Measurements from ENCODE around the gene ETV6. TPM values are rescaled to one million over a fixed set of nuclear protein-coding genes. Genes with fewer than 3 reads are reported as not detected.
A peak's percentile ranks its signal among the peaks of the same experiment; 100 is the strongest.

The ETV6 gene
- total RNA-seq, 8 experiments from 2014 or later = 2.9 to 18.6 (median 4.9) TPM

- in situ Hi-C loops (cut with MboI; ENCODE audit: low pct_unique_long_range_greater_than_20kb in 2 of 9, low sequenced_read_pairs in 9 of 9, unreplicated experiment in 9 of 9) = no loop called here
- H3K4me3 ChIP-seq = no peak overlapping the region
- 12 to 73% (median 58%) methylated on average over 3 to 9 of the region's 19 CpGs; no CpG with 5 or more reads in 1 of the 10 experiments for WGBS, 10 experiments
- H3K4me1 ChIP-seq (replicated peaks in 1 of 2) = peaks cover 20 to 26% of the 10 kb centered on the region in 2 donors
- H3K27ac ChIP-seq = peak overlapping the region; percentile 20 to 60
- ATAC-seq (replicated peaks in 6 of 8) = peak in 5 of 8 experiments; percentile 46 to 79 (median 75)
These were observed 116.6 kb downstream of the ETV6 start for GRCh38 chr12:11765817-11766794.

GRCh38 chr12:11767029-11767724 lies 117.7 kb downstream of the ETV6 start:
- WGBS, 10 experiments = 40 to 100% (median 94%) methylated on average over 2 to 4 of the region's 4 CpGs; no CpG with 5 or more reads in 1 of the 10 experiments
- no peak overlapping the region for H3K4me3 ChIP-seq
- H3K4me1 ChIP-seq (replicated peaks in 1 of 2) = peaks cover 21 to 26% of the 10 kb centered on the region in 2 donors
- no peak overlapping the region for H3K27ac ChIP-seq
- in situ Hi-C loops (cut with MboI; ENCODE audit: low pct_unique_long_range_greater_than_20kb in 2 of 9, low sequenced_read_pairs in 9 of 9, unreplicated experiment in 9 of 9) = no loop called here
- ATAC-seq (replicated peaks in 6 of 8) = no peak

GRCh38 chr12:11767798-11768197 lies 118.3 kb downstream of the ETV6 start:
- Histone ChIP-seq H3K4me3 (no peak overlapping the region), H3K27ac (no peak overlapping the region), H3K4me1 (replicated peaks in 1 of 2) (peaks cover 21 to 26% of the 10 kb centered on the region in 2 donors)
- in situ Hi-C loops (cut with MboI; ENCODE audit: low pct_unique_long_range_greater_than_20kb in 2 of 9, low sequenced_read_pairs in 9 of 9, unreplicated experiment in 9 of 9) = no loop called here
- ATAC-seq (replicated peaks in 6 of 8) = no peak
- WGBS, 10 experiments = 25 to 100% (median 95%) methylated on average over 1 to 3 of the region's 3 CpGs

GRCh38 chr12:11768233-11768965 lies 118.9 kb downstream of the ETV6 start:
- WGBS, 10 experiments = 85 to 100% (median 93%) methylated on average over 1 to 5 of the region's 5 CpGs
- Histone ChIP-seq H3K4me3 (no peak overlapping the region), H3K27ac (no peak overlapping the region), H3K4me1 (replicated peaks in 1 of 2) (peaks cover 21 to 26% of the 10 kb centered on the region in 2 donors)
- in situ Hi-C loops (cut with MboI; ENCODE audit: low pct_unique_long_range_greater_than_20kb in 2 of 9, low sequenced_read_pairs in 9 of 9, unreplicated experiment in 9 of 9) = no loop called here
- ATAC-seq (replicated peaks in 6 of 8) = no peak

GRCh38 chr12:11769723-11770514 lies 120.4 kb downstream of the ETV6 start:
- in situ Hi-C loops (cut with MboI; ENCODE audit: low pct_unique_long_range_greater_than_20kb in 2 of 9, low sequenced_read_pairs in 9 of 9, unreplicated experiment in 9 of 9) = no loop called here

GRCh38 chr12:11771356-11771755 lies 121.9 kb downstream of the ETV6 start:
- peak in 1 of 8 experiments; percentile 69 for ATAC-seq (replicated peaks in 6 of 8)
- H3K4me1 ChIP-seq (replicated peaks in 1 of 2) = peaks cover 20 to 24% of the 10 kb centered on the region in 2 donors
- in situ Hi-C loops (cut with MboI; ENCODE audit: low pct_unique_long_range_greater_than_20kb in 2 of 9, low sequenced_read_pairs in 9 of 9, unreplicated experiment in 9 of 9) = no loop called here
- WGBS, 10 experiments = 58 to 100% (median 94%) methylated on average over 1 to 3 of the region's 3 CpGs; no CpG with 5 or more reads in 6 of the 10 experiments
- no peak overlapping the region for H3K4me3 ChIP-seq
- H3K27ac ChIP-seq = no peak overlapping the region

More at GRCh38 chr12:11769723-11770514, 120.4 kb downstream of the ETV6 start:
- ATAC-seq (replicated peaks in 6 of 8) = no peak
- Histone ChIP-seq H3K4me1 (replicated peaks in 1 of 2) (peaks cover 21 to 26% of the 10 kb centered on the region in 2 donors), H3K4me3 (no peak overlapping the region), H3K27ac (no peak overlapping the region)
- WGBS, 10 experiments = 86 to 100% (median 95%) methylated on average over 1 to 10 of the region's 12 CpGs; no CpG with 5 or more reads in 1 of the 10 experiments

- ATAC-seq (replicated peaks in 6 of 8) = no peak
- in situ Hi-C loops (cut with MboI; ENCODE audit: low pct_unique_long_range_greater_than_20kb in 2 of 9, low sequenced_read_pairs in 9 of 9, unreplicated experiment in 9 of 9) = no loop called here
- H3K4me3 ChIP-seq = no peak overlapping the region
- H3K4me1 ChIP-seq (replicated peaks in 1 of 2) = peaks cover 15 to 20% of the 10 kb centered on the region in 2 donors
- H3K27ac ChIP-seq = no peak overlapping the region
- WGBS, 10 experiments = 86 to 100% (median 91%) methylated on average over 1 to 3 of the region's 3 CpGs; no CpG with 5 or more reads in 2 of the 10 experiments
These were observed 122.5 kb downstream of the ETV6 start for GRCh38 chr12:11771895-11772502.

- no peak for ATAC-seq (replicated peaks in 6 of 8)
These were observed 124.6 kb downstream of the ETV6 start for GRCh38 chr12:11773889-11774677.

GRCh38 chr12:11774821-11775220 lies 125.3 kb downstream of the ETV6 start:
- peak in 5 of 8 experiments; percentile 5 to 34 (median 28) for ATAC-seq (replicated peaks in 6 of 8)
- Histone ChIP-seq H3K4me3 (no peak overlapping the region), H3K27ac (no peak overlapping the region), H3K4me1 (replicated peaks in 1 of 2) (peaks cover 35 to 36% of the 10 kb centered on the region in 2 donors)
- in situ Hi-C loops (cut with MboI; ENCODE audit: low pct_unique_long_range_greater_than_20kb in 2 of 9, low sequenced_read_pairs in 9 of 9, unreplicated experiment in 9 of 9) = no loop called here
- WGBS, 10 experiments = 50 to 100% (median 79%) methylated on average over 1 to 5 of the region's 6 CpGs; no CpG with 5 or more reads in 2 of the 10 experiments

More at GRCh38 chr12:11773889-11774677, 124.6 kb downstream of the ETV6 start:
- Histone ChIP-seq H3K4me1 (replicated peaks in 1 of 2) (peaks cover 32% of the 10 kb centered on the region in 2 donors), H3K27ac (no peak overlapping the region), H3K4me3 (no peak overlapping the region)
- in situ Hi-C loops (cut with MboI; ENCODE audit: low pct_unique_long_range_greater_than_20kb in 2 of 9, low sequenced_read_pairs in 9 of 9, unreplicated experiment in 9 of 9) = no loop called here
- WGBS, 10 experiments = 60 to 100% (median 90%) methylated on average over 1 to 8 of the region's 10 CpGs; no CpG with 5 or more reads in 1 of the 10 experiments

GRCh38 chr12:11776316-11776715 lies 126.8 kb downstream of the ETV6 start:
- Histone ChIP-seq H3K27ac (no peak overlapping the region), H3K4me1 (replicated peaks in 1 of 2) (peaks cover 31 to 36% of the 10 kb centered on the region in 2 donors), H3K4me3 (no peak overlapping the region)
- ATAC-seq (replicated peaks in 6 of 8) = peak in 3 of 8 experiments; percentile 52 to 91 (median 73)
- WGBS, 10 experiments = 40 to 100% (median 92%) methylated on average over 1 to 3 of the region's 3 CpGs; no CpG with 5 or more reads in 1 of the 10 experiments
- in situ Hi-C loops (cut with MboI; ENCODE audit: low pct_unique_long_range_greater_than_20kb in 2 of 9, low sequenced_read_pairs in 9 of 9, unreplicated experiment in 9 of 9) = no loop called here

GRCh38 chr12:11777451-11777850 lies 128.0 kb downstream of the ETV6 start:
- in situ Hi-C loops (cut with MboI; ENCODE audit: low pct_unique_long_range_greater_than_20kb in 2 of 9, low sequenced_read_pairs in 9 of 9, unreplicated experiment in 9 of 9) = no loop called here
- WGBS, 10 experiments = 84 to 100% (median 92%) methylated on average over 1 to 3 of the region's 4 CpGs; no CpG with 5 or more reads in 4 of the 10 experiments
- no peak overlapping the region for H3K4me3 ChIP-seq
- peaks cover 31 to 36% of the 10 kb centered on the region in 2 donors for H3K4me1 ChIP-seq (replicated peaks in 1 of 2)
- ATAC-seq (replicated peaks in 6 of 8) = peak in 5 of 8 experiments; percentile 38 to 44 (median 40)
- H3K27ac ChIP-seq = no peak overlapping the region
